B cell (primary cell): ENCODE measurements around the gene RERE. TPM values are rescaled to one million over a fixed set of nuclear protein-coding genes. Genes with fewer than 3 reads are reported as not detected.

Experiments used
- ATAC-seq: fragments of 200-7000 bp; cut with Tn5 transposase; one replicate; pipeline ENCODE4 v1.10.0; 2021; ENCODE audit warnings: low read depth, mild to moderate bottlenecking, moderate number of reproducible peaks, moderate library complexity
- CTCF ChIA-PET: fragments of 350-600 bp; sonication (Branson Sonifier 250); formaldehyde crosslinking; loops from one replicate; lab custom pipeline; 2021; ENCODE audit warnings: antibody characterized with exemption, inconsistent platforms; lab: Charles Lee
- POLR2A ChIA-PET: fragments of 350-600 bp; sonication (Branson Sonifier 250); formaldehyde crosslinking; loops from one replicate; lab custom pipeline; 2021; ENCODE audit warnings: antibody characterized with exemption; lab: Charles Lee
- DNase-seq: peaks from one replicate; pipeline ENCODE4 v3.0.0; 2013
- H2AFZ ChIP-seq: 2 replicates; pipeline ENCODE4 v1.6.1; 2012; ENCODE audit warnings: mild to moderate bottlenecking, low read depth, low read length; ENCODE audit not compliant: insufficient read depth, poor library complexity, severe bottlenecking
- H3K27ac ChIP-seq, 2 donors: 1 replicate in 1 of 2; 2 replicates in 1 of 2; pipeline ENCODE4 v1.5.1; 2012 to 2013; ENCODE audit warnings: low read length in 2 of 2, mild to moderate bottlenecking in 2 of 2, moderate library complexity in 1 of 2
- H3K27me3 ChIP-seq, 4 experiments: fragments of 200-600 bp in 1 of 4; sonication (generic) in 1 of 4; replicated peaks in 1 of 4; 1 replicate in 2 of 4; 2 replicates in 2 of 4; pipeline versions ENCODE4 v1.6.1 to v1.7.0; 2013 to 2016; ENCODE audit warnings: low read length in 3 of 4, mild to moderate bottlenecking in 2 of 4, mixed read lengths in 1 of 4, moderate library complexity in 1 of 4; ENCODE audit not compliant: insufficient read depth in 4 of 4, control insufficient read depth in 3 of 4; ENCODE audit errors: control extremely low read depth in 1 of 4
- H3K36me3 ChIP-seq, 2 experiments: replicated peaks in 1 of 2; 1 replicate in 1 of 2; 2 replicates in 1 of 2; pipeline versions ENCODE4 v1.6.1 to v1.7.1; 2013; ENCODE audit warnings: low read length in 1 of 2; ENCODE audit not compliant: insufficient read depth in 2 of 2, control insufficient read depth in 1 of 2; ENCODE audit errors: control extremely low read depth in 1 of 2, extremely low read depth in 1 of 2
- H3K4me1 ChIP-seq, 2 donors: fragments of 200-600 bp in 1 of 2; sonication (generic) in 1 of 2; 1 replicate in 1 of 2; 2 replicates in 1 of 2; pipeline versions ENCODE4 v1.5.1 to v1.6.1; 2013 to 2017; ENCODE audit warnings: low read length in 2 of 2; ENCODE audit not compliant: control insufficient read depth in 2 of 2, insufficient read depth in 2 of 2
- H3K4me2 ChIP-seq: replicated peaks from 2 replicates; pipeline ENCODE3; 2012; ENCODE audit warnings: mild to moderate bottlenecking, low read depth, low read length; ENCODE audit not compliant: poor library complexity, severe bottlenecking
- H3K4me3 ChIP-seq, 5 experiments: fragments of 200-600 bp in 1 of 5; sonication (generic) in 1 of 5; 1 replicate in 3 of 5; 2 replicates in 2 of 5; pipeline versions ENCODE4 v1.5.1 to v1.7.0; 2011 to 2016; ENCODE audit warnings: low read length in 4 of 5, mild to moderate bottlenecking in 4 of 5, low read depth in 2 of 5, control low read depth in 1 of 5, moderate library complexity in 1 of 5; ENCODE audit not compliant: insufficient read depth in 1 of 5; ENCODE audit errors: control extremely low read depth in 1 of 5, extremely low read depth in 1 of 5
- H3K79me2 ChIP-seq: fragments of 200-600 bp; sonication (generic); one replicate; pipeline ENCODE4 v1.6.0; 2016; ENCODE audit warnings: low read length; ENCODE audit not compliant: control insufficient read depth, insufficient read depth
- H3K9ac ChIP-seq: fragments of 200-600 bp; sonication (generic); 2 replicates; pipeline ENCODE4 v1.6.1; 2017; ENCODE audit warnings: mild to moderate bottlenecking, low read length, moderate library complexity
- H3K9me3 ChIP-seq, 3 donors: one replicate each; pipeline versions ENCODE4 v1.6.1 to v1.7.1; 2013; ENCODE audit warnings: low read length in 2 of 3; ENCODE audit not compliant: control insufficient read depth in 2 of 3, insufficient read depth in 1 of 3; ENCODE audit errors: control extremely low read depth in 1 of 3
- H4K20me1 ChIP-seq: 2 replicates; pipeline ENCODE4 v1.6.0; 2012; ENCODE audit warnings: mild to moderate bottlenecking, low read length; ENCODE audit not compliant: insufficient read depth, control insufficient read depth, poor library complexity, severe bottlenecking
- H3K27ac Mint-ChIP-seq: one replicate; pipeline ENCODE4 v1.8.0; 2021; ENCODE audit warnings: mixed read lengths
- H3K27me3 Mint-ChIP-seq: one replicate; pipeline ENCODE4 v1.8.0; 2021; ENCODE audit warnings: mixed read lengths
- H3K4me1 Mint-ChIP-seq: one replicate; pipeline ENCODE4 v1.8.0; 2021; ENCODE audit warnings: mixed read lengths
- H3K4me3 Mint-ChIP-seq: one replicate; pipeline ENCODE4 v1.8.0; 2021; ENCODE audit warnings: mixed read lengths
- H3K9me3 Mint-ChIP-seq: one replicate; pipeline ENCODE4 v1.8.0; 2022; ENCODE audit warnings: mixed read lengths; ENCODE audit not compliant: insufficient read depth
- EZH2 ChIP-seq: IDR thresholded peaks from 2 replicates; pipeline ENCODE4 v1.6.1; 2012; ENCODE audit warnings: borderline replicate concordance, low read depth, mild to moderate bottlenecking, moderate library complexity, low read length; ENCODE audit not compliant: insufficient read depth, poor library complexity, severe bottlenecking
- WGBS: methylation state at CpG from one replicate; pipeline ENCODE4 v1.1.5; 2013; ENCODE audit warnings: missing lambda C conversion rate; ENCODE audit not compliant: insufficient coverage; 5-methylcytosine and 5-hydroxymethylcytosine counted together
- intact Hi-C: fragments of 100-400 bp; cut with micrococcal nuclease; formaldehyde crosslinking; loops from one replicate; pipeline ENCODE4 v1.10.0; 2022
- polyA plus RNA-seq: library from polyadenylated mRNA; depleted of rRNA; stranded (reverse); fragments of >200 nt; gene quantifications from 2 replicates; pipeline ENCODE4 v1.2.3, GENCODE V29; 2012
- total RNA-seq, 2 donors: library from RNA; stranded (reverse); fragments of 120-200 nt in 1 of 2; gene quantifications; 1 replicate in 1 of 2; 2 replicates in 1 of 2; pipeline versions ENCODE4 v1.2.3 to v1.2.4, GENCODE V29; 2013 to 2022
- TF ChIP-seq, protein P1 (sequence below): fragments of 200-600 bp; IDR thresholded peaks from one replicate; pipeline ENCODE4 v1.8.0; 2022; ENCODE audit warnings: antibody characterized with exemption, mild to moderate bottlenecking

The RERE gene
- total and polyA plus RNA-seq, 2 donors (not counting 1 experiment from before 2014, with no cell fraction given) = 27.3 to 132 TPM

DNA sequence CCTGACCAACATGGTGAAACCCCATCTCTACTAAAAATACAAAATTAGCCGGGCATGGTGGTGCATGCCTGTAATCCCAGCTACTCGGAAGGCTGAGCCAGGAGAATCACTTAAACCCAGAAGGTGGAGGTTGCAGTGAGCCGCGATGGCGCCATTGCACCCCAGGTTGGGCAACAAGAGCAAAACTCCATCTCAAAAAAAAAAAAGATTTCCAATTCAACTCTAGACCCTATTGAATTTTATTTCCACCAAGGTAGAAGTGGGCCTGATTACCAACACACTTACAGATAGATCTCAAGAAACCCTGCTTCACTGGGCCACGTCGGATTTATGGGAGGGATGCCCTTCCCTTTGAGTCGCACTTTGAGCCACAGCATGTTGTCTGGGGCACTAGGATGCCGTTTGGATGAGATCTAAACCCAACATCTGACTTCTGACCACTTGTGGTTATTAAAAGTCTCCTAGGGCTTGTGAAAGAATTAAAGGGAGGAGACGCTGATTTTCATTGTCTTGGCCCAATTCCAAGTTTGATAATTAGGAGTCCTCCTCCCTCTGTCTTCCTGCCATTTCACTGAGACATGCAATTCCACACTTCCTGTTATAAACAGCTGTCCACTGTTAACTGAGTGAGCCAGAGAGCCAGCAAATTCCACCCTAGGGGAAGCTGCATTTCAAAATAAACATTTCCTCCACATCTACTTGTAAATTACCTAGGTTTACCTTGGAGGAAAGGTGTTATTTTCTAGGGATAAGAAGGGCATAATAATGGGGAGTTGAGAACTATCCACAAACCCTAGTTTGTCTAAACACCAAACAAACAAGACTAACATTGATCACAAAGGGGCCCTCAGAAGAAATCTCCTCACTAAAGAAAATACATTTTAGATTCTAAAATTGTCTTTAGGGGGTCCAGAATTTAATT, 5.2 kb upstream of the RERE start:
- Histone ChIP-seq H3K27ac (no peak overlapping the region), H3K27me3 (no peaks in the 10 kb centered on the region), H3K79me2 (no peaks in the 10 kb centered on the region), H3K9ac (no peak overlapping the region), H3K9me3 (no peaks in the 10 kb centered on the region), H4K20me1 (no peaks in the 10 kb centered on the region), H3K4me1 (peaks cover 5% of the 10 kb centered on the region in 2 donors), H3K36me3 (no peaks in the 10 kb centered on the region), H3K4me3 (no peak overlapping the region), H3K4me2 (no peak overlapping the region), H2AFZ (no peak overlapping the region)
- no peak for ATAC-seq
- Mint-ChIP-seq H3K9me3 (no peaks in the 10 kb centered on the region), H3K27me3 (peaks cover 15% of the 10 kb centered on the region), H3K4me1 (peaks cover 7% of the 10 kb centered on the region), H3K27ac (no peak overlapping the region), H3K4me3 (no peak overlapping the region)
- TF ChIP-seq, protein P1, sequence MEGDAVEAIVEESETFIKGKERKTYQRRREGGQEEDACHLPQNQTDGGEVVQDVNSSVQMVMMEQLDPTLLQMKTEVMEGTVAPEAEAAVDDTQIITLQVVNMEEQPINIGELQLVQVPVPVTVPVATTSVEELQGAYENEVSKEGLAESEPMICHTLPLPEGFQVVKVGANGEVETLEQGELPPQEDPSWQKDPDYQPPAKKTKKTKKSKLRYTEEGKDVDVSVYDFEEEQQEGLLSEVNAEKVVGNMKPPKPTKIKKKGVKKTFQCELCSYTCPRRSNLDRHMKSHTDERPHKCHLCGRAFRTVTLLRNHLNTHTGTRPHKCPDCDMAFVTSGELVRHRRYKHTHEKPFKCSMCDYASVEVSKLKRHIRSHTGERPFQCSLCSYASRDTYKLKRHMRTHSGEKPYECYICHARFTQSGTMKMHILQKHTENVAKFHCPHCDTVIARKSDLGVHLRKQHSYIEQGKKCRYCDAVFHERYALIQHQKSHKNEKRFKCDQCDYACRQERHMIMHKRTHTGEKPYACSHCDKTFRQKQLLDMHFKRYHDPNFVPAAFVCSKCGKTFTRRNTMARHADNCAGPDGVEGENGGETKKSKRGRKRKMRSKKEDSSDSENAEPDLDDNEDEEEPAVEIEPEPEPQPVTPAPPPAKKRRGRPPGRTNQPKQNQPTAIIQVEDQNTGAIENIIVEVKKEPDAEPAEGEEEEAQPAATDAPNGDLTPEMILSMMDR = no peak
- TF ChIP-seq EZH2 = no peak
- WGBS = 98% methylated on average over 7 of the region's 10 CpGs
- intact Hi-C loops = no loop called here
- POLR2A ChIA-PET = no interaction called here
- no peak for DNase-seq
- CTCF ChIA-PET = interaction anchor here (0.6 to 3.4 kb wide), 2 partner anchors 26 to 29 kb away, joined by 3 to 18 read pairs; no protein-coding TSS in a partner anchor

DNA sequence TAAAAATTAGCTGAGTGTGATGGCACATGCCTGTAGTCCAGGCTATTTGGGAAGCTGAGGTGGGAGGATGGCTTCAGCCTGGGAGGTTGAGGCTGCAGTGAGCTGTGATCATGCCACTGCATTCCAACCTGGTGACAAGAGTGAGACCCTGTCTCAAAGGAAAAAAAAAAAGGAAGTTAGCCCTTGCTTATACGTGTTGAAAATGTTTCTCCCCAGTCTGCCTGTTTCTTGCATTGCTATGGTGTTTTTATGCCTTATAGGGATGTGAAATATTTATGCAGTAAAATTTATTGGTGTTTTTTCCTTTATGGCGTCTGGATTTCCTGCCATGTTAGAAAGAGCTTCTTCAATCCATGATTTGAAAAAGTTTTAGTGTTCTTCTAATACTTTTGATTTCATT, 3.6 kb upstream of the RERE start:
- H3K36me3 ChIP-seq = no peaks in the 10 kb centered on the region
- H3K4me1 ChIP-seq = peaks cover 10 to 11% of the 10 kb centered on the region in 2 donors
- H3K27ac ChIP-seq = no peak overlapping the region
- ChIA-PET POLR2A (no interaction called here), CTCF (interaction anchor here (0.6 to 3.4 kb wide), 5 partner anchors 8 to 1741 kb away, joined by 3 to 18 read pairs (median 4); no protein-coding TSS in a partner anchor)
- H3K9ac ChIP-seq = no peak overlapping the region
- H2AFZ ChIP-seq = no peak overlapping the region
- H4K20me1 ChIP-seq = no peaks in the 10 kb centered on the region
- peaks cover 13% of the 10 kb centered on the region for H3K79me2 ChIP-seq
- WGBS = 0% methylated on average over 1 of the region's 2 CpGs
- intact Hi-C loops = no loop called here
- no peak overlapping the region for H3K4me2 ChIP-seq
- H3K27me3 ChIP-seq = no peaks in the 10 kb centered on the region
- TF ChIP-seq EZH2 = no peak
- TF ChIP-seq, protein P1 = no peak
- Mint-ChIP-seq H3K4me3 (no peak overlapping the region), H3K27me3 (peaks cover 15% of the 10 kb centered on the region), H3K4me1 (peaks cover 16% of the 10 kb centered on the region), H3K27ac (no peak overlapping the region), H3K9me3 (no peaks in the 10 kb centered on the region)
- no peak for DNase-seq
- ATAC-seq = no peak
- no peaks in the 10 kb centered on the region for H3K9me3 ChIP-seq
- no peak overlapping the region for H3K4me3 ChIP-seq
